Neural cell (in vitro differentiated cells): ENCODE measurements around the gene ROBO1. TPM values are rescaled to one million over a fixed set of nuclear protein-coding genes. Genes with fewer than 3 reads are reported as not detected.
A peak's percentile ranks its signal among the peaks of the same experiment; 100 is the strongest.

Source experiments
- H2AFZ ChIP-seq: fragments of 200-600, 300-800 bp; sonication (generic), shearing (Covaris generic); 2 replicates; pipeline ENCODE4 v1.6.0; 2014; ENCODE audit warnings: low read depth, mild to moderate bottlenecking, antibody characterized with exemption, low read length, moderate library complexity
- H3F3A ChIP-seq: fragments of 200-600 bp; shearing (Covaris generic); 2 replicates; pipeline ENCODE4 v1.6.1; 2016; ENCODE audit warnings: mild to moderate bottlenecking, moderate library complexity, mixed read lengths, antibody characterized with exemption, low read length; ENCODE audit not compliant: insufficient read depth, poor library complexity, severe bottlenecking
- H3K27ac ChIP-seq: fragments of 200-600, 300-800 bp; sonication (generic), shearing (Covaris generic); 2 replicates; pipeline ENCODE4 v1.5.1; 2014; ENCODE audit warnings: mild to moderate bottlenecking, low read length, moderate library complexity
- H3K27me3 ChIP-seq: fragments of 300-800, 200-600 bp; sonication (generic), shearing (Covaris generic); 2 replicates; pipeline ENCODE4 v1.6.0; 2014; ENCODE audit warnings: mild to moderate bottlenecking, low read depth, low read length, moderate library complexity; ENCODE audit not compliant: insufficient read depth
- H3K36me3 ChIP-seq: fragments of 300-800, 200-600 bp; sonication (generic), shearing (Covaris generic); 2 replicates; pipeline ENCODE4 v1.5.1; 2014; ENCODE audit warnings: mild to moderate bottlenecking, antibody characterized with exemption, low read length, moderate library complexity; ENCODE audit not compliant: insufficient read depth
- H3K4me2 ChIP-seq: fragments of 300-800, 200-600 bp; sonication (generic), shearing (Covaris generic); 2 replicates; pipeline ENCODE4 v1.6.0; 2014; ENCODE audit warnings: mild to moderate bottlenecking, low read length
- H3K4me3 ChIP-seq: fragments of 300-800, 200-600 bp; sonication (generic), shearing (Covaris generic); 2 replicates; pipeline ENCODE4 v1.5.1; 2014; ENCODE audit warnings: mild to moderate bottlenecking, low read length, moderate library complexity
- H3K79me2 ChIP-seq: fragments of 200-600 bp; shearing (Covaris generic); replicated peaks from 2 replicates; pipeline ENCODE4 v1.6.0; 2014; ENCODE audit warnings: mild to moderate bottlenecking, low read length, moderate library complexity; ENCODE audit not compliant: insufficient read depth
- H3K9ac ChIP-seq: fragments of 300-800, 200-600 bp; sonication (generic), shearing (Covaris generic); 2 replicates; pipeline ENCODE4 v1.6.1; 2016; ENCODE audit warnings: mild to moderate bottlenecking, low read length, mixed read lengths
- H3K9me2 ChIP-seq: fragments of 200-600 bp; shearing (Covaris generic); 2 replicates; pipeline ENCODE4 v1.6.1; 2016; ENCODE audit warnings: mild to moderate bottlenecking, low read length, mixed read lengths; ENCODE audit not compliant: insufficient read depth
- H3K9me3 ChIP-seq: fragments of 200-600, 300-800 bp; sonication (generic), shearing (Covaris generic); 2 replicates; pipeline ENCODE4 v1.6.1; 2016; ENCODE audit warnings: mild to moderate bottlenecking, mixed run types, low read length, moderate library complexity, mixed read lengths
- H4K20me1 ChIP-seq: fragments of 200-600 bp; shearing (Covaris generic); 2 replicates; pipeline ENCODE4 v1.6.1; 2016; ENCODE audit warnings: mild to moderate bottlenecking, mixed run types; ENCODE audit not compliant: insufficient read depth
- EP300 ChIP-seq: fragments of 450-650 bp; conservative IDR thresholded peaks from 2 replicates; pipeline ENCODE4 v1.6.1; 2014; ENCODE audit warnings: antibody characterized with exemption, mild to moderate bottlenecking, moderate library complexity; ENCODE audit not compliant: poor library complexity, severe bottlenecking
- EZH2 ChIP-seq: fragments of 200-600, 300-800 bp; shearing (Covaris generic), sonication (generic); IDR thresholded peaks from 2 replicates; pipeline ENCODE4 v1.6.1; 2014; ENCODE audit warnings: antibody characterized with exemption, low read length, borderline replicate concordance, mild to moderate bottlenecking; ENCODE audit not compliant: insufficient read depth, poor library complexity, severe bottlenecking
- POLR2AphosphoS5 ChIP-seq: IDR thresholded peaks from 2 replicates; pipeline ENCODE4 v1.6.1; 2012
- RAD21 ChIP-seq: fragments of 450-650 bp; conservative IDR thresholded peaks from 2 replicates; pipeline ENCODE4 v1.6.1; 2014; ENCODE audit warnings: antibody characterized with exemption, mild to moderate bottlenecking, moderate library complexity
- SMC3 ChIP-seq: fragments of 450-650 bp; conservative IDR thresholded peaks from 2 replicates; pipeline ENCODE4 v1.6.1; 2014; ENCODE audit warnings: antibody characterized with exemption, mild to moderate bottlenecking, moderate library complexity; ENCODE audit not compliant: poor library complexity
- polyA plus RNA-seq: library from polyadenylated mRNA; depleted of rRNA; stranded (reverse); fragments of >200 nt; gene quantifications from 2 replicates; pipeline ENCODE4 v1.2.3, GENCODE V29; 2014
- TF ChIP-seq, protein P1 (sequence below): IDR thresholded peaks from 2 replicates; pipeline ENCODE4 v1.6.1; 2012; ENCODE audit warnings: borderline replicate concordance
- TF ChIP-seq, protein P2 (sequence below): fragments of 450-650 bp; IDR thresholded peaks from 2 replicates; pipeline ENCODE4 v1.5.1; 2014; ENCODE audit warnings: antibody characterized with exemption, mild to moderate bottlenecking, moderate library complexity; ENCODE audit not compliant: poor library complexity, severe bottlenecking

ROBO1 gene
- polyA plus RNA-seq, 1 donor from 2014 or later = 183 TPM

- H3K27me3 ChIP-seq = no peaks in the 10 kb centered on the region
- H2AFZ ChIP-seq = no peak overlapping the region
- H3K27ac ChIP-seq = no peak overlapping the region
- peaks cover 42% of the 10 kb centered on the region for H3K79me2 ChIP-seq
- no peak overlapping the region for H3K4me2 ChIP-seq
- no peaks in the 10 kb centered on the region for H3K9me2 ChIP-seq
- no peak for TF ChIP-seq EZH2
- no peaks in the 10 kb centered on the region for H3K9me3 ChIP-seq
- H3K9ac ChIP-seq = no peak overlapping the region
- H3K36me3 ChIP-seq = no peaks in the 10 kb centered on the region
- no peaks in the 10 kb centered on the region for H4K20me1 ChIP-seq
- H3F3A ChIP-seq = no peaks in the 10 kb centered on the region
- H3K4me3 ChIP-seq = no peak overlapping the region
Measured at GRCh38 chr3:78882251-78882650, 885.5 kb downstream of the ROBO1 start.

DNA sequence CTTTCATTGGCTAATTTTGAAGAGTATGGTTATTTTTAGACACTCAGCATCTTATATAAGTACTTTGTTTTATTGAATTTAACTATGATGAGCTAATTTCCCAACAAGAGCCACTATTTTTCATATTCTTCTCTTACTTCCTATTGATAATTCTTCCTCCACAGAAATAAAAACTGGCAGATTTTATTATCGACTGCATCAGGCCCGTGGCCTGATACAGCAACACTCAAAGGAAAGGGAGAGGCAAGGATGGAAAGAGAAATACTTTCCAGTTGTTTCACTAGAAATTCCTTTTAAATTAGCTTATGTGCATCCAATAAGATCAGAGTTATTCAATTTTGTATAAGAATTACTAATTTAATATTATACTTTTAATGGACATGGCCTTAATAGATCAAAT lies 886.3 kb downstream of the ROBO1 start:
- Histone ChIP-seq H2AFZ (no peak overlapping the region), H3K79me2 (peaks cover 45% of the 10 kb centered on the region), H3K4me3 (no peak overlapping the region), H3K27ac (no peak overlapping the region), H3K36me3 (no peaks in the 10 kb centered on the region), H3K4me2 (no peak overlapping the region), H3K27me3 (no peaks in the 10 kb centered on the region), H3K9me3 (no peaks in the 10 kb centered on the region), H3F3A (no peaks in the 10 kb centered on the region), H4K20me1 (no peaks in the 10 kb centered on the region), H3K9me2 (no peaks in the 10 kb centered on the region), H3K9ac (no peak overlapping the region)
- TF ChIP-seq POLR2AphosphoS5 = no peak
- no peak for TF ChIP-seq RAD21
- TF ChIP-seq, protein P1, sequence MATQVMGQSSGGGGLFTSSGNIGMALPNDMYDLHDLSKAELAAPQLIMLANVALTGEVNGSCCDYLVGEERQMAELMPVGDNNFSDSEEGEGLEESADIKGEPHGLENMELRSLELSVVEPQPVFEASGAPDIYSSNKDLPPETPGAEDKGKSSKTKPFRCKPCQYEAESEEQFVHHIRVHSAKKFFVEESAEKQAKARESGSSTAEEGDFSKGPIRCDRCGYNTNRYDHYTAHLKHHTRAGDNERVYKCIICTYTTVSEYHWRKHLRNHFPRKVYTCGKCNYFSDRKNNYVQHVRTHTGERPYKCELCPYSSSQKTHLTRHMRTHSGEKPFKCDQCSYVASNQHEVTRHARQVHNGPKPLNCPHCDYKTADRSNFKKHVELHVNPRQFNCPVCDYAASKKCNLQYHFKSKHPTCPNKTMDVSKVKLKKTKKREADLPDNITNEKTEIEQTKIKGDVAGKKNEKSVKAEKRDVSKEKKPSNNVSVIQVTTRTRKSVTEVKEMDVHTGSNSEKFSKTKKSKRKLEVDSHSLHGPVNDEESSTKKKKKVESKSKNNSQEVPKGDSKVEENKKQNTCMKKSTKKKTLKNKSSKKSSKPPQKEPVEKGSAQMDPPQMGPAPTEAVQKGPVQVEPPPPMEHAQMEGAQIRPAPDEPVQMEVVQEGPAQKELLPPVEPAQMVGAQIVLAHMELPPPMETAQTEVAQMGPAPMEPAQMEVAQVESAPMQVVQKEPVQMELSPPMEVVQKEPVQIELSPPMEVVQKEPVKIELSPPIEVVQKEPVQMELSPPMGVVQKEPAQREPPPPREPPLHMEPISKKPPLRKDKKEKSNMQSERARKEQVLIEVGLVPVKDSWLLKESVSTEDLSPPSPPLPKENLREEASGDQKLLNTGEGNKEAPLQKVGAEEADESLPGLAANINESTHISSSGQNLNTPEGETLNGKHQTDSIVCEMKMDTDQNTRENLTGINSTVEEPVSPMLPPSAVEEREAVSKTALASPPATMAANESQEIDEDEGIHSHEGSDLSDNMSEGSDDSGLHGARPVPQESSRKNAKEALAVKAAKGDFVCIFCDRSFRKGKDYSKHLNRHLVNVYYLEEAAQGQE = no peak
- TF ChIP-seq, protein P2, sequence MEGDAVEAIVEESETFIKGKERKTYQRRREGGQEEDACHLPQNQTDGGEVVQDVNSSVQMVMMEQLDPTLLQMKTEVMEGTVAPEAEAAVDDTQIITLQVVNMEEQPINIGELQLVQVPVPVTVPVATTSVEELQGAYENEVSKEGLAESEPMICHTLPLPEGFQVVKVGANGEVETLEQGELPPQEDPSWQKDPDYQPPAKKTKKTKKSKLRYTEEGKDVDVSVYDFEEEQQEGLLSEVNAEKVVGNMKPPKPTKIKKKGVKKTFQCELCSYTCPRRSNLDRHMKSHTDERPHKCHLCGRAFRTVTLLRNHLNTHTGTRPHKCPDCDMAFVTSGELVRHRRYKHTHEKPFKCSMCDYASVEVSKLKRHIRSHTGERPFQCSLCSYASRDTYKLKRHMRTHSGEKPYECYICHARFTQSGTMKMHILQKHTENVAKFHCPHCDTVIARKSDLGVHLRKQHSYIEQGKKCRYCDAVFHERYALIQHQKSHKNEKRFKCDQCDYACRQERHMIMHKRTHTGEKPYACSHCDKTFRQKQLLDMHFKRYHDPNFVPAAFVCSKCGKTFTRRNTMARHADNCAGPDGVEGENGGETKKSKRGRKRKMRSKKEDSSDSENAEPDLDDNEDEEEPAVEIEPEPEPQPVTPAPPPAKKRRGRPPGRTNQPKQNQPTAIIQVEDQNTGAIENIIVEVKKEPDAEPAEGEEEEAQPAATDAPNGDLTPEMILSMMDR = no peak
- no peak for TF ChIP-seq SMC3
- no peak for TF ChIP-seq EP300

DNA sequence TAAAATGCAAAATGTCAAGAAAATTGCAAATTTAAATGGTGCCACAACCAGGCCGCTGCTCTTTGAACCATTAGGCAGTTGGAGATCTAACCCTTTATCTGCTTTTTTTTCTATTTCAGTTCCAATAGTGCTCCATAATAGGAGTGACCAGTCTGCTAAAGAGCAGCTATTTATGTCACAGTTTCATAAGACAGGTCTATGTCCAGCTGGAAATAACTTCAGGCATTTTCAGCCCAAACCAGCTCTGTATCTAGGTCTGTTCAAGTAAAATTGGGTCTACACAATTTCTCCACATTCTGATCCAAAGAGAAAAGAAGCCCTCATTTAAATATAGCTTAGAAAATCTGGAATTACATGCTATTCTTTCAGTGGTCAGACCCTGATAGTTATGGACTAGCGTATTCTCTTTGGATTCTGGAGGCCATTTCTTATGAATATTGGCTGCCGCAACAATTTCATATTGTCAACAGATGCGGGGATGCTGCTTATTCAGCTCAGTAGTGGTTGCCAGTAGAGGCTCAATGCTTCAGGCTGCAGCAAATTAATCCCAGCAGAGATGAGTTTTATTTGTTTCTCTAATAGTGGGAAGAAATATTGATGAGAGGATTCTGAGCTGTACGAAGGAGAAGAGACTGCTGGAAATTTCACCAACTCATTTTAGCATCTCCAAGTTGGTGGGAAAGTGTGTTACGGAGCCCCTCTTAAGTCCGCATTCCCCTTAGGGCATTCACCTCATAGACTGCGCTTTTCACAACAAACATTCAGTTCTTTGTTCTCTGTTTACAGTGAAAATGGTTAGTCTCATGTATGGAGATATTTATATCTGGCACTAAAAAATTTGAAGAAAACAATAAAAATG lies 887.0 kb downstream of the ROBO1 start:
- H3K9ac ChIP-seq = no peak overlapping the region
- no peaks in the 10 kb centered on the region for H3K36me3 ChIP-seq
- no peak overlapping the region for H3K4me2 ChIP-seq
- no peak overlapping the region for H3K4me3 ChIP-seq
- H3K9me3 ChIP-seq = no peaks in the 10 kb centered on the region
- no peaks in the 10 kb centered on the region for H3F3A ChIP-seq
- H3K27me3 ChIP-seq = no peaks in the 10 kb centered on the region
- peaks cover 45% of the 10 kb centered on the region for H3K79me2 ChIP-seq
- no peak overlapping the region for H2AFZ ChIP-seq
- H4K20me1 ChIP-seq = no peaks in the 10 kb centered on the region
- peak; percentile 14 for TF ChIP-seq POLR2AphosphoS5
- TF ChIP-seq EZH2 = no peak
- no peaks in the 10 kb centered on the region for H3K9me2 ChIP-seq
- peak overlapping the region; percentile 4 for H3K27ac ChIP-seq
